Skeletal muscle satellite cell (primary cell): ENCODE data around the gene NHSL2.
A peak's percentile ranks its signal among the peaks of the same experiment; 100 is the strongest.

ENCODE experiments used
- H3K27me3 ChIP-seq: 2 replicates; pipeline ENCODE4 v1.7.0; 2013; ENCODE audit warnings: low read length; ENCODE audit not compliant: control insufficient read depth, insufficient read depth
- H3K36me3 ChIP-seq: 2 replicates; pipeline ENCODE4 v1.7.0; 2013; ENCODE audit warnings: mild to moderate bottlenecking, control low read depth, low read length; ENCODE audit not compliant: insufficient read depth
- H3K4me1 ChIP-seq: 2 replicates; pipeline ENCODE4 v1.7.0; 2013; ENCODE audit warnings: low read length; ENCODE audit not compliant: control insufficient read depth, insufficient read depth
- H3K4me2 ChIP-seq: 2 replicates; pipeline ENCODE4 v1.7.0; 2013; ENCODE audit warnings: mild to moderate bottlenecking, low read length
- H3K4me3 ChIP-seq: 2 replicates; pipeline ENCODE4 v1.7.0; 2013; ENCODE audit warnings: low read length
- H3K9ac ChIP-seq: 2 replicates; pipeline ENCODE4 v1.7.0; 2013; ENCODE audit warnings: mild to moderate bottlenecking, low read depth, low read length, moderate library complexity
- H3K9me3 ChIP-seq: replicated peaks from 2 replicates; pipeline ENCODE4 v1.7.0; 2013; ENCODE audit warnings: mild to moderate bottlenecking, control low read depth, low read length

The NHSL2 gene

GRCh38 chrX:72120837-72121236 lies 210.2 kb downstream of the NHSL2 start:
- no peaks in the 10 kb centered on the region for H3K36me3 ChIP-seq
- H3K4me1 ChIP-seq = peaks cover 12% of the 10 kb centered on the region
- peaks cover 48% of the 10 kb centered on the region for H3K27me3 ChIP-seq
- H3K9ac ChIP-seq = no peak overlapping the region
- no peak overlapping the region for H3K4me2 ChIP-seq
- H3K9me3 ChIP-seq = no peaks in the 10 kb centered on the region
- H3K4me3 ChIP-seq = no peak overlapping the region

GRCh38 chrX:72121383-72121782 lies 210.7 kb downstream of the NHSL2 start:
- Histone ChIP-seq H3K36me3 (no peaks in the 10 kb centered on the region), H3K9me3 (no peaks in the 10 kb centered on the region), H3K9ac (no peak overlapping the region), H3K4me2 (peak overlapping the region; percentile 58), H3K4me3 (no peak overlapping the region), H3K4me1 (peaks cover 18% of the 10 kb centered on the region), H3K27me3 (peaks cover 43% of the 10 kb centered on the region)

GRCh38 chrX:72122621-72123337 lies 212.1 kb downstream of the NHSL2 start:
- H3K4me1 ChIP-seq = peaks cover 18% of the 10 kb centered on the region
- H3K36me3 ChIP-seq = no peaks in the 10 kb centered on the region
- peaks cover 38% of the 10 kb centered on the region for H3K27me3 ChIP-seq
- H3K4me2 ChIP-seq = no peak overlapping the region
- no peaks in the 10 kb centered on the region for H3K9me3 ChIP-seq
- H3K9ac ChIP-seq = no peak overlapping the region
- H3K4me3 ChIP-seq = no peak overlapping the region

DNA sequence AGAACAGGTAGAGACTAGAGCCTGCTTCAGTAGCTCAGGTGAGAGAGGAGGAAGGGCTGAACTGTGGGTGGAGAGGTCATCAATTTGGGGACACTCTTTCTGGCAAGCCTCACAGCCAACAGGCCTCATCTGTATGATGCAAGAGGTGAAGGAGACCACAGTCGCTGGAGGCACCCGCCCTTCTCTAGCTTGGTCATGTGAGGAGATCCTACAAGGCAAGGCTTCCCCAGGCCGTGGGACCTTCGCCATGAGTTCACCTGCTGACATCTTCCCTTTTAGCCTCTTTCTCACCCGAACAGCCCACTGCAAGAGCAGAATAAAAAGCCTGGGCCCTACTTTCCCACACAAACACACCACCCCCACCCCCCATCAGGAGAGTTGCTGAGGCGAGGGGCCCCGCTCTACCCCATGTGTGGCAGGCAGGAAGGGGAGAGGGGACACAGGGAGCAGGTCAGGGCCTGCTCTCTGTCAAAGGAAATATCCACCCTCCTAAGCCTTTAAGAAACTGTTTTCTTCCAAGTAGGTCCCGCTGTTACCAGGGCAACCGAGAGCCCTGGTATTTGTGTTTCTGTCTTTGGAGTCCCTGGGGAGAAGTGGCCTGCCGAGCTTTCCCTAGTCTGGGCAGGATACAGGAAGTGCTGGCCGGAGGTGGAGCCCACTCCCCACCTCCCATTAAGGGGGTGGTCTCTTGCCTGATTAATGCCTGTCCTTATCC lies 213.0 kb downstream of the NHSL2 start:
- peaks cover 43% of the 10 kb centered on the region for H3K27me3 ChIP-seq
- peaks cover 18% of the 10 kb centered on the region for H3K4me1 ChIP-seq
- H3K9me3 ChIP-seq = no peaks in the 10 kb centered on the region
- H3K4me3 ChIP-seq = no peak overlapping the region
- H3K9ac ChIP-seq = no peak overlapping the region
- H3K36me3 ChIP-seq = no peaks in the 10 kb centered on the region
- H3K4me2 ChIP-seq = no peak overlapping the region

GRCh38 chrX:72124540-72125201 lies 214.0 kb downstream of the NHSL2 start:
- H3K36me3 ChIP-seq = no peaks in the 10 kb centered on the region
- H3K4me3 ChIP-seq = no peak overlapping the region
- H3K9me3 ChIP-seq = no peaks in the 10 kb centered on the region
- H3K9ac ChIP-seq = no peak overlapping the region
- H3K4me1 ChIP-seq = peaks cover 18% of the 10 kb centered on the region
- peaks cover 44% of the 10 kb centered on the region for H3K27me3 ChIP-seq
- H3K4me2 ChIP-seq = no peak overlapping the region

GRCh38 chrX:72125331-72126047 lies 214.8 kb downstream of the NHSL2 start:
- Histone ChIP-seq H3K36me3 (no peaks in the 10 kb centered on the region), H3K9ac (no peak overlapping the region), H3K27me3 (peaks cover 39% of the 10 kb centered on the region), H3K4me1 (peaks cover 18% of the 10 kb centered on the region), H3K9me3 (no peaks in the 10 kb centered on the region), H3K4me3 (no peak overlapping the region), H3K4me2 (no peak overlapping the region)

DNA sequence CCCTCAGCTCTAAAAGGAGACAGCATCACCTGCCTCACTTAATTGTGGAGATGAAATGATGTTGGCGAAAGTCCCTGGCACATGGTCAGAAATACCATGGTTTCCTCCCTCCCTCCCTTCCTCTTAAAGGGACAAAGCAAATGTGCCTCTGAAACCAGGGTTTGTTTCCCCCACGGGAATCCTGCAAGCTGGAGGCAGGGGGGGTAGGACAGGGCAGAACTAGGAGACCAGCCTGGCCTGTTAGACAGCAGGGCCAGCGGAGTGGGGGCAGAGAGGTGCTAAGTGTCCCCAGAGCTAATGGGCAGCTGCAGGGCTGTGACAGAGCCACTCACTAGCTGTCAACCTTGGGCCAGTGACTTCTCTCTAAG lies 215.4 kb downstream of the NHSL2 start:
- Histone ChIP-seq H3K4me3 (no peak overlapping the region), H3K9ac (no peak overlapping the region), H3K4me2 (no peak overlapping the region), H3K9me3 (no peaks in the 10 kb centered on the region), H3K27me3 (peaks cover 40% of the 10 kb centered on the region), H3K36me3 (no peaks in the 10 kb centered on the region), H3K4me1 (peaks cover 15% of the 10 kb centered on the region)

DNA sequence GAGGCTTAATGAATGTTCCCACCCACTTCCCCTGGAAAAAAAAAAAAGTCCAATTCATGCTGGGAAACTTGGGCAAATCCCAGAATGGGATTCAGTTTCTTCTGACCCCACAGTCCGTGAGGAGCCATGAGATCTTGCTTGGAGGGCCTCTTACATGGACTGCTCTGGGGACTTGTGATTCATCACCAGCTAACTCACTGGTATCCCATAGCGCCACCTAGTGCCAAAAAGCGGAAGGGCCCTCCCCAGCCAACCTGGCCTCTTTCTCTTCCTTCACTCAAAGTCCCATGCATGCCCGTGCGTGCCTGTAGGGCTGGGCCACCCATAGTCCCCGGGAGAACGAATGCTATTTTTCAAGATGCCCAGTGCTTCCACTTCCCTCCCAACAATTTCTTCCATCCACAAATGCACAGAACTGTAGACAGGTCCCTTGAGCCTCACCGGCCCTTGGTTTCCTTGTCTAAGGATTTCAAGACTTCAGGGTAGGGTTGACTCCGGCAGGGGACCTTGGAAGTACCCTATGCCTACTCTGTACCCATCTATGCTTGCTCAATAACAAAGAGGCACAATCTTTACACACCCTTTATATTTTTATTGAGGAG lies 216.0 kb downstream of the NHSL2 start:
- Histone ChIP-seq H3K9ac (no peak overlapping the region), H3K9me3 (no peaks in the 10 kb centered on the region), H3K4me1 (peaks cover 12% of the 10 kb centered on the region), H3K4me2 (no peak overlapping the region), H3K27me3 (peaks cover 40% of the 10 kb centered on the region), H3K36me3 (no peaks in the 10 kb centered on the region), H3K4me3 (no peak overlapping the region)

GRCh38 chrX:72127332-72127731 lies 216.7 kb downstream of the NHSL2 start:
- no peak overlapping the region for H3K4me3 ChIP-seq

GRCh38 chrX:72128183-72128834 lies 217.7 kb downstream of the NHSL2 start:
- Histone ChIP-seq H3K4me2 (no peak overlapping the region), H3K4me1 (peaks cover 11% of the 10 kb centered on the region)

More at GRCh38 chrX:72127332-72127731, 216.7 kb downstream of the NHSL2 start:
- Histone ChIP-seq H3K4me1 (peaks cover 11% of the 10 kb centered on the region), H3K27me3 (peaks cover 40% of the 10 kb centered on the region), H3K9ac (no peak overlapping the region), H3K36me3 (no peaks in the 10 kb centered on the region), H3K9me3 (no peaks in the 10 kb centered on the region), H3K4me2 (no peak overlapping the region)

More at GRCh38 chrX:72128183-72128834, 217.7 kb downstream of the NHSL2 start:
- Histone ChIP-seq H3K9me3 (no peaks in the 10 kb centered on the region), H3K4me3 (no peak overlapping the region), H3K27me3 (peaks cover 50% of the 10 kb centered on the region), H3K9ac (no peak overlapping the region), H3K36me3 (no peaks in the 10 kb centered on the region)
